Measurements from ENCODE around the gene OMA1. TPM values are rescaled to one million over a fixed set of nuclear protein-coding genes. Genes with fewer than 3 reads are reported as not detected.

Gene OMA1
- total and polyA plus RNA-seq, 7 experiments from 2014 or later = 22.7 to 72.5 (median 46.5) TPM

DNA sequence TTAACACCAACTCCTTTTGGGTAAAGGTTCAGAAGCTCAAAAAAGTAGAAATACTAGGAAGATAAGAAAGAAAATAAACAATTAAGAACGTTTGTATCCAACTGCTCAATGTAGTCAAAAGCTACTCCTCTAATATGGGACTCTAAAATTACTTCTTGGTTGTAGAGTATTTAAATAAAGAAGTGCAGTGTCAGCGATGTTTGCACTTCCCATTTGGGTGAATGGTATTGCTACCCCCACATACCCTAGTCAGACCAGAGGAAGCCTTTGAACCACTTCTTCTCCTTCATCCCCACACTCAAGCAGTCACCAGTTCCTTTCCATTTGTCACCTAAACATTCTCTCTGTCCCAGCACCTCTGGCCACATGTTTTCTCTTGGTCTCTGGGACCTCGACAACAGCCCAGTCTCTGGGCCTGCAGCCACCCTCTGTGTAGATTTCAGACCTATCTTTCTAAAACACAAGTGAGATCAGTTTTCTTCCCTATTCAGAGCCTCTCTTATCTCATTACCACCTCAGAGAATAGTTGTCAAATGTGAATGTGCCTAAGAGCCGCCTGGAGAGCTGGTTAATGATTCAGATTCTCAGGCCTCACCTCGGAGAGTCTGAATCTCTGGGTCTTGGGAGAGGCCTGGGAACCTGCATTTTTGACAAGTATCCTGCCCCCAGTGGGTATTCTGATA is 109.8 kb downstream of the OMA1 start:
- ATAC-seq (no peak), DNase-seq (no peak)
- H3K9me3 Mint-ChIP-seq = no peaks in the 10 kb centered on the region
- peaks cover 0 to 27% (median 0%) of the 10 kb centered on the region in 5 donors for H3K36me3 Mint-ChIP-seq
- Histone ChIP-seq H3K9me3 (ENCODE audit: control insufficient read depth in 2 of 3, low read length in 3 of 3) (no peaks in the 10 kb centered on the region), H3K4me1 (ENCODE audit: control insufficient read depth in 2 of 2, insufficient read depth in 2 of 2, low read length in 2 of 2) (no peaks in the 10 kb centered on the region), H3K27ac (ENCODE audit: low read depth, low read length) (no peak overlapping the region), H3K27me3 (ENCODE audit: control insufficient read depth in 2 of 2, insufficient read depth in 2 of 2, low read length in 2 of 2) (no peaks in the 10 kb centered on the region), H3K36me3 (ENCODE audit: control insufficient read depth in 2 of 3, insufficient read depth in 3 of 3, low read length in 3 of 3) (no peaks in the 10 kb centered on the region), H3K4me3 (ENCODE audit: low read length) (no peak overlapping the region)
- H3K4me1 Mint-ChIP-seq = peaks cover 0 to 1% (median 0%) of the 10 kb centered on the region in 7 donors
- ChIA-PET CTCF (no interaction called here), POLR2A (no interaction called here)
- intact Hi-C loops (cut with micrococcal nuclease) = no loop called here
- H3K4me3 Mint-ChIP-seq = no peak overlapping the region
- peaks cover 0 to 3% (median 0%) of the 10 kb centered on the region in 5 donors for H3K27me3 Mint-ChIP-seq
- no peak overlapping the region for H3K27ac Mint-ChIP-seq

- peaks cover 0 to 20% (median under 1%) of the 10 kb centered on the region in 5 donors for H3K36me3 Mint-ChIP-seq
- ChIA-PET POLR2A (no interaction called here), CTCF (no interaction called here)
- intact Hi-C loops (cut with micrococcal nuclease) = no loop called here
- H3K27ac Mint-ChIP-seq = no peak overlapping the region
- no peaks in the 10 kb centered on the region for H3K9me3 ChIP-seq (ENCODE audit: control insufficient read depth in 2 of 3, low read length in 3 of 3)
- peaks cover 0 to 1% (median 0%) of the 10 kb centered on the region in 11 donors for H3K9me3 Mint-ChIP-seq
- no peaks in the 10 kb centered on the region for H3K4me1 ChIP-seq (ENCODE audit: control insufficient read depth in 2 of 2, insufficient read depth in 2 of 2, low read length in 2 of 2)
- H3K27ac ChIP-seq (ENCODE audit: low read depth, low read length) = no peak overlapping the region
- ATAC-seq (no peak), DNase-seq (no peak)
- no peaks in the 10 kb centered on the region for H3K4me1 Mint-ChIP-seq
- H3K27me3 Mint-ChIP-seq = no peaks in the 10 kb centered on the region
- no peak overlapping the region for H3K4me3 Mint-ChIP-seq
- no peaks in the 10 kb centered on the region for H3K27me3 ChIP-seq (ENCODE audit: control insufficient read depth in 2 of 2, insufficient read depth in 2 of 2, low read length in 2 of 2)
- H3K36me3 ChIP-seq (ENCODE audit: control insufficient read depth in 2 of 3, insufficient read depth in 3 of 3, low read length in 3 of 3) = no peaks in the 10 kb centered on the region
- H3K4me3 ChIP-seq (ENCODE audit: low read length) = no peak overlapping the region
Observed at GRCh38 chr1:58435376-58435775, 111.2 kb downstream of the OMA1 start.

- DNase-seq (no peak), ATAC-seq (no peak)
- intact Hi-C loops (cut with micrococcal nuclease) = no loop called here
- no peak overlapping the region for H3K4me3 Mint-ChIP-seq
- H3K27ac Mint-ChIP-seq = no peak overlapping the region
- peaks cover 0 to 4% (median 0%) of the 10 kb centered on the region in 11 donors for H3K9me3 Mint-ChIP-seq
- Histone ChIP-seq H3K4me1 (ENCODE audit: control insufficient read depth in 2 of 2, insufficient read depth in 2 of 2, low read length in 2 of 2) (no peaks in the 10 kb centered on the region), H3K9me3 (ENCODE audit: control insufficient read depth in 2 of 3, low read length in 3 of 3) (no peaks in the 10 kb centered on the region), H3K27me3 (ENCODE audit: control insufficient read depth in 2 of 2, insufficient read depth in 2 of 2, low read length in 2 of 2) (no peaks in the 10 kb centered on the region), H3K4me3 (ENCODE audit: low read length) (no peak overlapping the region), H3K36me3 (ENCODE audit: control insufficient read depth in 2 of 3, insufficient read depth in 3 of 3, low read length in 3 of 3) (no peaks in the 10 kb centered on the region), H3K27ac (ENCODE audit: low read depth, low read length) (no peak overlapping the region)
- ChIA-PET CTCF (no interaction called here), POLR2A (no interaction called here)
- no peaks in the 10 kb centered on the region for H3K27me3 Mint-ChIP-seq
- H3K36me3 Mint-ChIP-seq = peaks cover 0 to 23% (median 4%) of the 10 kb centered on the region in 5 donors
- H3K4me1 Mint-ChIP-seq = no peaks in the 10 kb centered on the region
Observed at GRCh38 chr1:58434607-58435006, 111.9 kb downstream of the OMA1 start.

GRCh38 chr1:58434181-58434580 is 112.3 kb downstream of the OMA1 start:
- Mint-ChIP-seq H3K27ac (no peak overlapping the region), H3K27me3 (no peaks in the 10 kb centered on the region), H3K36me3 (peaks cover 0 to 25% (median 8%) of the 10 kb centered on the region in 5 donors), H3K4me1 (no peaks in the 10 kb centered on the region), H3K4me3 (no peak overlapping the region), H3K9me3 (peaks cover 0 to 4% (median under 1%) of the 10 kb centered on the region in 11 donors)
- no peaks in the 10 kb centered on the region for H3K36me3 ChIP-seq (ENCODE audit: control insufficient read depth in 2 of 3, insufficient read depth in 3 of 3, low read length in 3 of 3)
- ATAC-seq (no peak), DNase-seq (no peak)
- no peaks in the 10 kb centered on the region for H3K27me3 ChIP-seq (ENCODE audit: control insufficient read depth in 2 of 2, insufficient read depth in 2 of 2, low read length in 2 of 2)
- ChIA-PET CTCF (no interaction called here), POLR2A (no interaction called here)
- intact Hi-C loops (cut with micrococcal nuclease) = no loop called here
- H3K4me1 ChIP-seq (ENCODE audit: control insufficient read depth in 2 of 2, insufficient read depth in 2 of 2, low read length in 2 of 2) = no peaks in the 10 kb centered on the region
- H3K4me3 ChIP-seq (ENCODE audit: low read length) = no peak overlapping the region
- no peak overlapping the region for H3K27ac ChIP-seq (ENCODE audit: low read depth, low read length)
- H3K9me3 ChIP-seq (ENCODE audit: control insufficient read depth in 2 of 3, low read length in 3 of 3) = no peaks in the 10 kb centered on the region

GRCh38 chr1:58432851-58433668 is 113.5 kb downstream of the OMA1 start:
- Mint-ChIP-seq H3K27ac (no peak overlapping the region), H3K9me3 (peaks cover 0 to 8% (median 3%) of the 10 kb centered on the region in 11 donors), H3K4me1 (no peaks in the 10 kb centered on the region), H3K4me3 (no peak overlapping the region), H3K36me3 (peaks cover 0 to 28% (median 15%) of the 10 kb centered on the region in 5 donors), H3K27me3 (no peaks in the 10 kb centered on the region)
- Histone ChIP-seq H3K27ac (ENCODE audit: low read depth, low read length) (no peak overlapping the region), H3K9me3 (ENCODE audit: control insufficient read depth in 2 of 3, low read length in 3 of 3) (no peaks in the 10 kb centered on the region), H3K4me3 (ENCODE audit: low read length) (no peak overlapping the region), H3K36me3 (ENCODE audit: control insufficient read depth in 2 of 3, insufficient read depth in 3 of 3, low read length in 3 of 3) (no peaks in the 10 kb centered on the region), H3K27me3 (ENCODE audit: control insufficient read depth in 2 of 2, insufficient read depth in 2 of 2, low read length in 2 of 2) (no peaks in the 10 kb centered on the region), H3K4me1 (ENCODE audit: control insufficient read depth in 2 of 2, insufficient read depth in 2 of 2, low read length in 2 of 2) (no peaks in the 10 kb centered on the region)
- ChIA-PET CTCF (no interaction called here), POLR2A (no interaction called here)
- DNase-seq (no peak), ATAC-seq (no peak)
- intact Hi-C loops (cut with micrococcal nuclease) = no loop called here

DNA sequence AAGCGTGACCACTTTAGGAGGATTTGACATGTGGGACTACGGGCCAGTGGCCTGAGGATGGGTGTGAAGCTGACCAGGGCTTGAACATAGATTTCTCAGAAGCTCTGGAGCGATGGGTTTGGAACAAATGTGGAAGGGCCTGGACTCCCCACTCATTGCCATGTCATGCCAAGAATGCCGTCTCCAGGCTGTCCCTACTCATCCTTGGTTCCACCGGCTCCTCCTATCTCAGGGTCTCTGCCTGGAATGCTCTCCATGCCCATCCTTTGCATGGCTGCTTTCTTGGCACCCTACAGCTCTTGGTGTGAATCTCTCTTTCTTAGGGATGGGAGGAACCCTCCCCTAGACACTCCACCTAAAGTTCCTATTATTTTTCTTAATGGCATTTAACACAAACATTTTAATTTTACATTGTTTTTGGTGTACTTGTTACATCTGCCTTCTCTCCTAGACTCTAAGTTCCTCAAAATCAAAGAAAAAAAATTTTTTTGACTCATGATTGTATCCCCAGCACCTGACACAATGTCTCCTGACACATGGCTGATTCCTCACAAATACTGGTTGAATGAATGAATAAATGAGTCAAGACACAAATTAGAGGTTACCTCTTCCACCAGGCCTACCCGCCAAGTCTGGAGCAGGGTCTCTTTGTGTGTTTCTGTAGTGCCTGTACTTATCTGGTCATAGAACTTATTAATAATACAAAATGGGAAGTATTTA is 114.5 kb downstream of the OMA1 start:
- intact Hi-C loops (cut with micrococcal nuclease) = no loop called here
- no peak for ATAC-seq
- POLR2A ChIA-PET = no interaction called here
- no peaks in the 10 kb centered on the region for H3K9me3 ChIP-seq (ENCODE audit: control insufficient read depth in 2 of 3, low read length in 3 of 3)
- no peak overlapping the region for H3K4me3 Mint-ChIP-seq
- H3K27me3 Mint-ChIP-seq = no peaks in the 10 kb centered on the region
- CTCF ChIA-PET = interaction anchor here (0.7 kb wide), 1 partner anchor 19 kb away, joined by 3 read pairs; no protein-coding TSS in a partner anchor
- peaks cover 0 to 36% (median 22%) of the 10 kb centered on the region in 5 donors for H3K36me3 Mint-ChIP-seq
- no peaks in the 10 kb centered on the region for H3K27me3 ChIP-seq (ENCODE audit: control insufficient read depth in 2 of 2, insufficient read depth in 2 of 2, low read length in 2 of 2)
- no peak for DNase-seq
- H3K4me1 ChIP-seq (ENCODE audit: control insufficient read depth in 2 of 2, insufficient read depth in 2 of 2, low read length in 2 of 2) = no peaks in the 10 kb centered on the region
- H3K27ac ChIP-seq (ENCODE audit: low read depth, low read length) = no peak overlapping the region
- no peak overlapping the region for H3K4me3 ChIP-seq (ENCODE audit: low read length)
- no peaks in the 10 kb centered on the region for H3K4me1 Mint-ChIP-seq
- H3K9me3 Mint-ChIP-seq = peaks cover 0 to 8% (median 3%) of the 10 kb centered on the region in 11 donors
- no peak overlapping the region for H3K27ac Mint-ChIP-seq
- no peaks in the 10 kb centered on the region for H3K36me3 ChIP-seq (ENCODE audit: control insufficient read depth in 2 of 3, insufficient read depth in 3 of 3, low read length in 3 of 3)

All from naive thymus-derived CD4-positive, alpha-beta T cell (primary cell).